Duodenal mucosa (tissue), 2 donors: ENCODE measurements around the gene RAB40B.

Experiments used
- H3K27ac ChIP-seq: one replicate; pipeline ENCODE4 v1.7.0; 2013; ENCODE audit warnings: low read depth, low read length
- H3K27me3 ChIP-seq, 2 donors: one replicate each; pipeline ENCODE4 v1.7.0; 2013; ENCODE audit warnings: low read length in 2 of 2, control low read depth in 1 of 2; ENCODE audit not compliant: insufficient read depth in 2 of 2, control insufficient read depth in 1 of 2
- H3K36me3 ChIP-seq, 2 donors: one replicate each; pipeline ENCODE4 v1.7.0; 2013; ENCODE audit warnings: low read length in 2 of 2, control low read depth in 1 of 2; ENCODE audit not compliant: insufficient read depth in 2 of 2, control insufficient read depth in 1 of 2
- H3K4me1 ChIP-seq, 2 donors: one replicate each; pipeline ENCODE4 v1.7.0; 2013; ENCODE audit warnings: low read length in 2 of 2, control low read depth in 1 of 2; ENCODE audit not compliant: insufficient read depth in 2 of 2, control insufficient read depth in 1 of 2
- H3K4me3 ChIP-seq, 2 donors: one replicate each; pipeline ENCODE4 v1.7.0; 2013; ENCODE audit warnings: low read length in 2 of 2, low read depth in 1 of 2
- H3K9ac ChIP-seq, 2 donors: one replicate each; pipeline ENCODE4 v1.7.0; 2013; ENCODE audit warnings: low read length in 2 of 2, low read depth in 1 of 2
- H3K9me3 ChIP-seq, 2 donors: one replicate each; pipeline ENCODE4 v1.7.0; 2013; ENCODE audit warnings: low read length in 2 of 2, control low read depth in 1 of 2; ENCODE audit not compliant: control insufficient read depth in 1 of 2

The RAB40B gene

GRCh38 chr17:82716203-82717010 is 17.9 kb upstream of the RAB40B start, which contains the start of gene FN3KRP:
FN3KRP (plus strand) TSS chr17:82716706; CDS start chr17:82716756, 50 bp downstream.
- Histone ChIP-seq H3K27ac (peak within 1 kb of the TSS; percentile 36), H3K9me3 (no peaks in the 10 kb centered on the region), H3K4me3 (peak within 1 kb of the TSS; percentile 80 to 82), H3K9ac (peak within 1 kb of the TSS; percentile 63 to 70), H3K27me3 (no peaks in the 10 kb centered on the region), H3K36me3 (peaks cover 0 to 19% of the 10 kb centered on the region in 2 donors), H3K4me1 (peaks cover 5 to 21% of the 10 kb centered on the region in 2 donors)

- H3K4me3 ChIP-seq = no peak overlapping the region
- no peaks in the 10 kb centered on the region for H3K36me3 ChIP-seq
- no peaks in the 10 kb centered on the region for H3K9me3 ChIP-seq
- H3K9ac ChIP-seq = no peak overlapping the region
- H3K27ac ChIP-seq = no peak overlapping the region
- peaks cover 5 to 18% of the 10 kb centered on the region in 2 donors for H3K4me1 ChIP-seq
- H3K27me3 ChIP-seq = no peaks in the 10 kb centered on the region
Observed at GRCh38 chr17:82713071-82713723, 14.7 kb upstream of the RAB40B start.

- Histone ChIP-seq H3K4me1 (peaks cover 1 to 4% of the 10 kb centered on the region in 2 donors), H3K27me3 (no peaks in the 10 kb centered on the region), H3K27ac (no peak overlapping the region), H3K4me3 (no peak overlapping the region), H3K36me3 (no peaks in the 10 kb centered on the region), H3K9ac (no peak overlapping the region), H3K9me3 (no peaks in the 10 kb centered on the region)
Observed at GRCh38 chr17:82710499-82711232, 12.2 kb upstream of the RAB40B start.

GRCh38 chr17:82709676-82710498 is 11.4 kb upstream of the RAB40B start:
- H3K27me3 ChIP-seq = no peaks in the 10 kb centered on the region
- H3K9me3 ChIP-seq = no peaks in the 10 kb centered on the region
- no peak overlapping the region for H3K27ac ChIP-seq
- H3K4me3 ChIP-seq = no peak overlapping the region
- no peak overlapping the region for H3K9ac ChIP-seq
- H3K36me3 ChIP-seq = no peaks in the 10 kb centered on the region
- peaks cover 5 to 6% of the 10 kb centered on the region in 2 donors for H3K4me1 ChIP-seq

GRCh38 chr17:82709024-82709675 is 10.7 kb upstream of the RAB40B start:
- Histone ChIP-seq H3K9ac (no peak overlapping the region), H3K4me1 (peaks cover 11 to 12% of the 10 kb centered on the region in 2 donors), H3K9me3 (no peaks in the 10 kb centered on the region), H3K27me3 (no peaks in the 10 kb centered on the region), H3K4me3 (no peak overlapping the region), H3K36me3 (no peaks in the 10 kb centered on the region), H3K27ac (no peak overlapping the region)

- Histone ChIP-seq H3K4me3 (no peak overlapping the region), H3K4me1 (peaks cover 28 to 32% of the 10 kb centered on the region in 2 donors), H3K27me3 (no peaks in the 10 kb centered on the region), H3K36me3 (no peaks in the 10 kb centered on the region), H3K27ac (no peak overlapping the region), H3K9me3 (no peaks in the 10 kb centered on the region), H3K9ac (no peak overlapping the region)
Observed at GRCh38 chr17:82705756-82706155, 7.3 kb upstream of the RAB40B start.

- H3K27ac ChIP-seq = peak overlapping the region; percentile 84
Observed at GRCh38 chr17:82704886-82705285, 6.4 kb upstream of the RAB40B start.

GRCh38 chr17:82703935-82704865 is 5.7 kb upstream of the RAB40B start:
- Histone ChIP-seq H3K9ac (peak overlapping the region; percentile 47 to 57), H3K9me3 (no peaks in the 10 kb centered on the region), H3K4me3 (peak overlapping the region; percentile 55 to 69), H3K4me1 (peaks cover 31 to 37% of the 10 kb centered on the region in 2 donors), H3K27ac (peak overlapping the region; percentile 84), H3K27me3 (no peaks in the 10 kb centered on the region), H3K36me3 (no peaks in the 10 kb centered on the region)

More at GRCh38 chr17:82704886-82705285, 6.4 kb upstream of the RAB40B start:
- peaks cover 28 to 32% of the 10 kb centered on the region in 2 donors for H3K4me1 ChIP-seq
- H3K9ac ChIP-seq = peak overlapping the region; percentile 43 to 57
- H3K27me3 ChIP-seq = no peaks in the 10 kb centered on the region
- H3K9me3 ChIP-seq = no peaks in the 10 kb centered on the region
- H3K4me3 ChIP-seq = peak overlapping the region; percentile 55 to 69
- H3K36me3 ChIP-seq = no peaks in the 10 kb centered on the region
